Fibroblast of lung (primary cell): ENCODE results near the gene LRP1. TPM values are rescaled to one million over a fixed set of nuclear protein-coding genes. Genes with fewer than 3 reads are reported as not detected.

Experiments used
- DNase-seq, 2 donors: peaks; one replicate each; pipeline versions ENCODE4 v3.0.0 to v3.0.0-alpha.2; 2010; ENCODE audit warnings: low read depth in 2 of 2
- H2AFZ ChIP-seq: 2 replicates; pipeline ENCODE4 v1.5.1; 2012; ENCODE audit warnings: low read length, control low read depth, inconsistent platforms
- H3K27ac ChIP-seq: 2 replicates; pipeline ENCODE4 v1.5.1; 2011; ENCODE audit warnings: low read length, control low read depth; ENCODE audit not compliant: insufficient read depth
- H3K27me3 ChIP-seq: 2 replicates; pipeline ENCODE4 v1.5.1; 2011; ENCODE audit warnings: mild to moderate bottlenecking, low read length; ENCODE audit not compliant: control insufficient read depth, insufficient read depth
- H3K36me3 ChIP-seq: 2 replicates; pipeline ENCODE4 v1.5.1; 2011; ENCODE audit warnings: low read length; ENCODE audit not compliant: control insufficient read depth, insufficient read depth
- H3K4me1 ChIP-seq: 2 replicates; pipeline ENCODE4 v1.5.1; 2011; ENCODE audit warnings: low read length; ENCODE audit not compliant: control insufficient read depth, insufficient read depth; ENCODE audit errors: extremely low read depth
- H3K4me2 ChIP-seq: 2 replicates; pipeline ENCODE4 v1.5.1; 2011; ENCODE audit warnings: low read length, control low read depth; ENCODE audit not compliant: insufficient read depth; ENCODE audit errors: extremely low read depth
- H3K4me3 ChIP-seq, 4 experiments: fragments of 200-600 bp in 1 of 4; sonication (generic) in 1 of 4; replicated peaks in 1 of 4; 2 replicates each; pipeline ENCODE4 v1.5.1; 2011 to 2016; ENCODE audit warnings: low read length in 4 of 4, low read depth in 3 of 4, mild to moderate bottlenecking in 3 of 4, control low read depth in 2 of 4, inconsistent platforms in 1 of 4, mixed read lengths in 1 of 4; ENCODE audit not compliant: insufficient read depth in 1 of 4; ENCODE audit errors: control extremely low read depth in 1 of 4
- H3K79me2 ChIP-seq: 2 replicates; pipeline ENCODE4 v1.5.1; 2012; ENCODE audit warnings: mild to moderate bottlenecking, low read length, inconsistent platforms; ENCODE audit not compliant: control insufficient read depth, insufficient read depth
- H3K9ac ChIP-seq: 2 replicates; pipeline ENCODE4 v1.5.1; 2011; ENCODE audit warnings: mild to moderate bottlenecking, low read length, control low read depth; ENCODE audit not compliant: insufficient read depth
- H3K9me3 ChIP-seq: 2 replicates; pipeline ENCODE4 v1.5.1; 2012; ENCODE audit warnings: low read depth, low read length; ENCODE audit not compliant: control insufficient read depth, insufficient read depth
- H4K20me1 ChIP-seq: 2 replicates; pipeline ENCODE4 v1.5.1; 2011; ENCODE audit warnings: low read length; ENCODE audit not compliant: control insufficient read depth, insufficient read depth; ENCODE audit errors: extremely low read depth
- CTCF ChIP-seq, 2 donors: IDR thresholded peaks in 1 of 2; conservative IDR thresholded peaks in 1 of 2; 1 replicate in 1 of 2; 2 replicates in 1 of 2; pipeline ENCODE4 v1.5.1; 2011 to 2012; ENCODE audit warnings: low read length in 2 of 2, control low read depth in 1 of 2, inconsistent platforms in 1 of 2, low read depth in 1 of 2, mild to moderate bottlenecking in 1 of 2
- EZH2 ChIP-seq: IDR thresholded peaks from 2 replicates; pipeline ENCODE4 v1.5.1; 2012; ENCODE audit warnings: low read length, control low read depth, mild to moderate bottlenecking; ENCODE audit errors: missing control alignments
- polyA plus RNA-seq, 2 donors: library from polyadenylated mRNA; depleted of rRNA in 1 of 2; stranded (reverse) in 1 of 2; unstranded in 1 of 2; fragments of >200 nt; gene quantifications; 2 replicates each; pipeline ENCODE4 v1.2.1, GENCODE V29; 2011 to 2012; ENCODE audit warnings: missing spikeins in 1 of 2
- total RNA-seq: library from RNA; depleted of rRNA; stranded (reverse); fragments of >200 nt; gene quantifications from 2 replicates; pipeline ENCODE4 v1.2.1, GENCODE V29; 2014

The LRP1 gene
- total and polyA plus RNA-seq, 2 donors (not counting 1 experiment from before 2014, with no cell fraction given) = 92.2 to 464 TPM

- H4K20me1 ChIP-seq = no peaks in the 10 kb centered on the region
Observed at GRCh38 chr12:57173683-57174082, 45.4 kb downstream of the LRP1 start.

GRCh38 chr12:57175428-57176138 lies 47.3 kb downstream of the LRP1 start:
- peak; percentile 68 to 87 for TF ChIP-seq CTCF (conservative IDR thresholded peaks at IDR 0.05 in 1 of 2, IDR thresholded peaks at IDR 0.05 in 1 of 2; ENCODE audit: low read depth in 1 of 2, low read length in 2 of 2)
- no peak for TF ChIP-seq EZH2
- Histone ChIP-seq H2AFZ (no peak overlapping the region), H3K27me3 (no peaks in the 10 kb centered on the region), H3K27ac (no peak overlapping the region), H3K4me1 (peaks cover 14% of the 10 kb centered on the region), H3K4me2 (no peak overlapping the region), H3K36me3 (peaks cover 71% of the 10 kb centered on the region), H3K4me3 (no peak overlapping the region), H4K20me1 (no peaks in the 10 kb centered on the region), H3K9me3 (no peaks in the 10 kb centered on the region), H3K9ac (no peak overlapping the region), H3K79me2 (no peaks in the 10 kb centered on the region)
- DNase-seq = peak; percentile 68 to 79

More at GRCh38 chr12:57173683-57174082, 45.4 kb downstream of the LRP1 start:
- H2AFZ ChIP-seq = no peak overlapping the region
- no peak for DNase-seq
- H3K4me3 ChIP-seq = no peak overlapping the region
- no peaks in the 10 kb centered on the region for H3K79me2 ChIP-seq
- H3K9me3 ChIP-seq = no peaks in the 10 kb centered on the region
- peaks cover 65% of the 10 kb centered on the region for H3K36me3 ChIP-seq
- H3K27ac ChIP-seq = no peak overlapping the region
- TF ChIP-seq EZH2 = no peak
- no peak for TF ChIP-seq CTCF (conservative IDR thresholded peaks at IDR 0.05 in 1 of 2, IDR thresholded peaks at IDR 0.05 in 1 of 2; ENCODE audit: low read depth in 1 of 2, low read length in 2 of 2)
- H3K4me1 ChIP-seq = peaks cover 14% of the 10 kb centered on the region
- H3K4me2 ChIP-seq = no peak overlapping the region
- H3K9ac ChIP-seq = no peak overlapping the region
- H3K27me3 ChIP-seq = no peaks in the 10 kb centered on the region

GRCh38 chr12:57176139-57176477 lies 47.8 kb downstream of the LRP1 start:
- no peaks in the 10 kb centered on the region for H3K27me3 ChIP-seq
- no peaks in the 10 kb centered on the region for H3K9me3 ChIP-seq
- no peak for DNase-seq
- no peak overlapping the region for H3K27ac ChIP-seq
- no peak overlapping the region for H3K4me3 ChIP-seq
- no peak overlapping the region for H2AFZ ChIP-seq
- H4K20me1 ChIP-seq = no peaks in the 10 kb centered on the region
- H3K79me2 ChIP-seq = no peaks in the 10 kb centered on the region
- H3K4me2 ChIP-seq = no peak overlapping the region
- H3K4me1 ChIP-seq = peaks cover 11% of the 10 kb centered on the region
- H3K9ac ChIP-seq = no peak overlapping the region
- peaks cover 71% of the 10 kb centered on the region for H3K36me3 ChIP-seq
- no peak for TF ChIP-seq CTCF (conservative IDR thresholded peaks at IDR 0.05 in 1 of 2, IDR thresholded peaks at IDR 0.05 in 1 of 2; ENCODE audit: low read depth in 1 of 2, low read length in 2 of 2)
- no peak for TF ChIP-seq EZH2
